Measurements from ENCODE around the gene CDK16.

DNA sequence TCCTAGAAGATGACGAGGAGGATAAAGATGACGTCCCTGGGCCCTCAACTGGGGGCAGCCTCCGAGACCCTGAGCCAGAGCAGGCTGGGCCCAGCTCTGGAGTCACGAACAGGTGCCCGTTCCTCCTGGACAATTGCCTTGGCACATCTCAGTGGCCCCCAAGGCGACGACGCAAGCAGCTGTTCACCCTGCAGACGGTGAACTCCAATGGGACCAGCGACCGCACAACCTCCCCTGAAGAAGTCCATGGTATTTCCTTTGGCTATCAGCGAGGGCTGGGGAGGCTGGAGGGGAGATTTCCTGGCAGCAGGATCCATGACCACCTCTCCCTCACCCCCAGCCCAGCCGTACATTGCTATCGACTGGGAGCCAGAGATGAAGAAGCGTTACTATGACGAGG, 26.2 kb downstream of the CDK16 start:
- TF ChIP-seq POLR2A (IDR thresholded peaks at IDR 0.05), result no peak
- no peak for TF ChIP-seq CTCF (IDR thresholded peaks at IDR 0.05)
